Memory B cell (primary cell): ENCODE data around the gene GOLGA2.
A peak's percentile ranks its signal among the peaks of the same experiment; 100 is the strongest.

Experiments
- ATAC-seq: fragments of 150-1000 bp; cut with Tn5 transposase; 2 replicates; pipeline ENCODE4 v1.10.0; 2021; ENCODE audit warnings: low read depth, mild to moderate bottlenecking, moderate library complexity
- DNase-seq, 2 donors: peaks; one replicate each; pipeline ENCODE4 v3.0.0; 2022; ENCODE audit warnings: low spot score in 2 of 2
- H3K27ac Mint-ChIP-seq: one replicate; pipeline ENCODE4 v1.8.0; 2022; ENCODE audit warnings: mild to moderate bottlenecking, moderate library complexity, mixed read lengths
- H3K27me3 Mint-ChIP-seq: one replicate; pipeline ENCODE4 v1.8.0; 2022; ENCODE audit warnings: mixed read lengths
- H3K36me3 Mint-ChIP-seq: one replicate; pipeline ENCODE4 v1.8.0; 2022; ENCODE audit warnings: mild to moderate bottlenecking, mixed read lengths
- H3K4me1 Mint-ChIP-seq: one replicate; pipeline ENCODE4 v1.8.0; 2022; ENCODE audit warnings: mixed read lengths
- H3K4me3 Mint-ChIP-seq: one replicate; pipeline ENCODE4 v1.8.0; 2022; ENCODE audit warnings: mild to moderate bottlenecking, moderate library complexity, mixed read lengths
- H3K9me3 Mint-ChIP-seq: one replicate; pipeline ENCODE4 v1.8.0; 2022; ENCODE audit warnings: mixed read lengths

GOLGA2 gene

GRCh38 chr9:128257907-128258306 is 17.9 kb downstream of the GOLGA2 start:
- DNase-seq: no peak
- Mint-ChIP-seq H3K9me3 (no peaks in the 10 kb centered on the region), H3K27me3 (peaks cover 3% of the 10 kb centered on the region), H3K4me1 (peaks cover 4% of the 10 kb centered on the region), H3K27ac (no peak overlapping the region), H3K4me3 (no peak overlapping the region), H3K36me3 (peaks cover 32% of the 10 kb centered on the region)
- no peak for ATAC-seq

- Mint-ChIP-seq H3K27ac (no peak overlapping the region), H3K36me3 (peaks cover 25% of the 10 kb centered on the region), H3K27me3 (peaks cover 4% of the 10 kb centered on the region), H3K9me3 (no peaks in the 10 kb centered on the region), H3K4me1 (peaks cover 9% of the 10 kb centered on the region), H3K4me3 (no peak overlapping the region)
- DNase-seq (no peak), ATAC-seq (no peak)
Observed at GRCh38 chr9:128257086-128257825, 18.6 kb downstream of the GOLGA2 start.

GRCh38 chr9:128254855-128255759 is 20.7 kb downstream of the GOLGA2 start:
- DNase-seq: peak; percentile 40 to 67
- Mint-ChIP-seq H3K4me3 (no peak overlapping the region), H3K4me1 (peaks cover 22% of the 10 kb centered on the region), H3K9me3 (no peaks in the 10 kb centered on the region), H3K36me3 (peaks cover 13% of the 10 kb centered on the region), H3K27ac (no peak overlapping the region), H3K27me3 (peaks cover 6% of the 10 kb centered on the region)
- ATAC-seq: no peak

- Mint-ChIP-seq H3K36me3 (peaks cover 11% of the 10 kb centered on the region), H3K27ac (no peak overlapping the region), H3K9me3 (no peaks in the 10 kb centered on the region), H3K4me1 (peaks cover 26% of the 10 kb centered on the region), H3K4me3 (no peak overlapping the region), H3K27me3 (peaks cover 6% of the 10 kb centered on the region)
- ATAC-seq (no peak), DNase-seq (no peak)
Observed at GRCh38 chr9:128254362-128254761, 21.4 kb downstream of the GOLGA2 start.

- H3K36me3 Mint-ChIP-seq: peaks cover 9% of the 10 kb centered on the region
- peaks cover 6% of the 10 kb centered on the region for H3K27me3 Mint-ChIP-seq
- no peak for DNase-seq
- H3K27ac Mint-ChIP-seq: no peak overlapping the region
- ATAC-seq: no peak
- H3K4me3 Mint-ChIP-seq: no peak overlapping the region
- peaks cover 26% of the 10 kb centered on the region for H3K4me1 Mint-ChIP-seq
- H3K9me3 Mint-ChIP-seq: no peaks in the 10 kb centered on the region
Observed at GRCh38 chr9:128253991-128254346, 21.8 kb downstream of the GOLGA2 start.

GRCh38 chr9:128253140-128253990 is 22.4 kb downstream of the GOLGA2 start:
- ATAC-seq (peak; percentile 34), DNase-seq (peak in 1 of 2 donors; percentile 47)
- Mint-ChIP-seq H3K27ac (no peak overlapping the region), H3K27me3 (peaks cover 6% of the 10 kb centered on the region), H3K4me1 (peaks cover 26% of the 10 kb centered on the region), H3K4me3 (no peak overlapping the region), H3K36me3 (peaks cover 6% of the 10 kb centered on the region), H3K9me3 (no peaks in the 10 kb centered on the region)

- ATAC-seq (no peak), DNase-seq (no peak)
- Mint-ChIP-seq H3K4me1 (peaks cover 26% of the 10 kb centered on the region), H3K4me3 (no peak overlapping the region), H3K9me3 (no peaks in the 10 kb centered on the region), H3K27ac (no peak overlapping the region), H3K27me3 (peaks cover 6% of the 10 kb centered on the region), H3K36me3 (peaks cover 2% of the 10 kb centered on the region)
Observed at GRCh38 chr9:128252317-128253139, 23.3 kb downstream of the GOLGA2 start.

- DNase-seq (no peak), ATAC-seq (no peak)
- Mint-ChIP-seq H3K9me3 (no peaks in the 10 kb centered on the region), H3K36me3 (no peaks in the 10 kb centered on the region), H3K27me3 (peaks cover 6% of the 10 kb centered on the region), H3K27ac (no peak overlapping the region), H3K4me1 (peaks cover 26% of the 10 kb centered on the region), H3K4me3 (peak overlapping the region; percentile 28)
Observed at GRCh38 chr9:128251732-128252100, 24.1 kb downstream of the GOLGA2 start.

- DNase-seq (no peak), ATAC-seq (no peak)
- Mint-ChIP-seq H3K36me3 (no peaks in the 10 kb centered on the region), H3K4me3 (peak overlapping the region; percentile 83), H3K9me3 (no peaks in the 10 kb centered on the region), H3K27me3 (peaks cover 6% of the 10 kb centered on the region), H3K27ac (no peak overlapping the region), H3K4me1 (peaks cover 26% of the 10 kb centered on the region)
Observed at GRCh38 chr9:128250839-128251731, 24.7 kb downstream of the GOLGA2 start.

- H3K9me3 Mint-ChIP-seq: no peaks in the 10 kb centered on the region
- peak; percentile 84 for ATAC-seq
- peak overlapping the region; percentile 87 for H3K4me3 Mint-ChIP-seq
- peaks cover 9% of the 10 kb centered on the region for H3K27me3 Mint-ChIP-seq
- H3K27ac Mint-ChIP-seq: peak overlapping the region; percentile 82
- peak; percentile 99 for DNase-seq
- peaks cover 29% of the 10 kb centered on the region for H3K4me1 Mint-ChIP-seq
- no peaks in the 10 kb centered on the region for H3K36me3 Mint-ChIP-seq
Observed at GRCh38 chr9:128249908-128250838, 25.6 kb downstream of the GOLGA2 start.

- H3K27ac Mint-ChIP-seq: peak overlapping the region; percentile 82
- peaks cover 29% of the 10 kb centered on the region for H3K4me1 Mint-ChIP-seq
- H3K36me3 Mint-ChIP-seq: no peaks in the 10 kb centered on the region
- ATAC-seq (no peak), DNase-seq (no peak)
- peaks cover 7% of the 10 kb centered on the region for H3K27me3 Mint-ChIP-seq
- H3K4me3 Mint-ChIP-seq: peak overlapping the region; percentile 87
- H3K9me3 Mint-ChIP-seq: no peaks in the 10 kb centered on the region
Observed at GRCh38 chr9:128249558-128249907, 26.3 kb downstream of the GOLGA2 start.
